ENCODE data around the gene NPLOC4.

- no peak for TF ChIP-seq CTCF (IDR thresholded peaks at IDR 0.05; ENCODE audit: borderline replicate concordance, extremely low read depth, low read length, poor library complexity, severe bottlenecking)
- TF ChIP-seq EZH2 (IDR thresholded peaks at IDR 0.05; ENCODE audit: borderline replicate concordance, low read depth, low read length, severe bottlenecking) = no peak
Observed at GRCh38 chr17:81672504-81672903, 35.6 kb upstream of the NPLOC4 start.

All from DND-41 (cell line).